Psoas muscle (tissue), 8 donors: ENCODE results near the gene BCL6B. TPM values are rescaled to one million over a fixed set of nuclear protein-coding genes. Genes with fewer than 3 reads are reported as not detected.
"Not testable (repeated sequence)": the region's sequence is repeated elsewhere in the genome, so short reads cannot be mapped to it uniquely, and the experiment has no call there.

Experiments used
- ATAC-seq, 4 donors: fragments of 200-7000 bp; cut with Tn5 transposase; one replicate each; pipeline ENCODE4 v1.9.1; 2020; ENCODE audit warnings: moderate library complexity in 3 of 4, mild to moderate bottlenecking in 2 of 4
- DNase-seq, 2 donors: peaks; one replicate each; pipeline ENCODE4 v3.0.0-alpha.2; 2020
- H3K27ac ChIP-seq: fragments of 200-600 bp; one replicate; pipeline ENCODE4 v1.8.0; 2022
- H3K27me3 ChIP-seq, 3 donors: fragments of 200-600 bp in 1 of 3; one replicate each; pipeline versions ENCODE4 v1.6.1 to v1.8.0; 2013 to 2022; ENCODE audit warnings: low read length in 2 of 3, mild to moderate bottlenecking in 2 of 3, moderate library complexity in 1 of 3; ENCODE audit not compliant: insufficient read depth in 3 of 3
- H3K36me3 ChIP-seq, 2 donors: fragments of 200-600 bp in 1 of 2; one replicate each; pipeline versions ENCODE4 v1.6.1 to v1.8.0; 2013 to 2022; ENCODE audit warnings: low read depth in 1 of 2, mild to moderate bottlenecking in 1 of 2, moderate library complexity in 1 of 2; ENCODE audit not compliant: insufficient read depth in 1 of 2
- H3K4me1 ChIP-seq: fragments of 200-600 bp; one replicate; pipeline ENCODE4 v1.8.0; 2022
- H3K4me3 ChIP-seq: fragments of 200-600 bp; one replicate; pipeline ENCODE4 v1.8.0; 2022; ENCODE audit warnings: mild to moderate bottlenecking
- H3K9me3 ChIP-seq: fragments of 200-600 bp; one replicate; pipeline ENCODE4 v1.8.0; 2022
- WGBS, 3 donors: extraction: QIAGEN DNeasy Blood & Tissue Kit; methylation state at CpG; one replicate each; pipeline versions ENCODE4 v1.1.6 to v1.1.7; 2013; 5-methylcytosine and 5-hydroxymethylcytosine counted together
- intact Hi-C, 2 donors: fragments of 100-400 bp; cut with DNase I; formaldehyde crosslinking; loops; one replicate each; pipeline versions ENCODE4 v1.11.0 to v1.14.2; 2022
- polyA plus RNA-seq, 3 donors: library from polyadenylated mRNA; stranded (reverse); fragments of 200-250 nt; gene quantifications; one replicate each; pipeline ENCODE4 v1.2.3, GENCODE V29; 2013
- total RNA-seq, 4 donors: library from RNA; stranded (reverse); fragmentation: NEBNext Ultra II Directional in 2 of 4; extraction: Animal tissue kit (Norgen Biotek cat#: 25700) in 2 of 4; gene quantifications; one replicate each; pipeline versions ENCODE4 v1.2.1 to v1.2.4, GENCODE V29; 2021 to 2023
- TF ChIP-seq, protein P1 (sequence below): fragments of 200-600 bp; IDR thresholded peaks from one replicate; pipeline ENCODE4 v1.8.0; 2022; ENCODE audit warnings: antibody characterized with exemption
- donor health status: healthy with polysubstance abuse.
- donor health status: DM: no; HTN: no; CAD: no; lungs with moderate emphysema.
- donor health status: Bipolar disorder and iron deficiency.
- donor health status: healthy.
- donor health status: DM: yes; HTN: yes; CAD: no.
- donor health status: DM: no; HTN: no; CAD: no.
- donor health status: DM: no; HTN: no; CAD: no.
- donor health status: DM: yes; HTN: yes; CAD: no.

The BCL6B gene
- total and polyA plus RNA-seq, 7 donors: 2.0 to 11.9 (median 6.1) TPM

DNA sequence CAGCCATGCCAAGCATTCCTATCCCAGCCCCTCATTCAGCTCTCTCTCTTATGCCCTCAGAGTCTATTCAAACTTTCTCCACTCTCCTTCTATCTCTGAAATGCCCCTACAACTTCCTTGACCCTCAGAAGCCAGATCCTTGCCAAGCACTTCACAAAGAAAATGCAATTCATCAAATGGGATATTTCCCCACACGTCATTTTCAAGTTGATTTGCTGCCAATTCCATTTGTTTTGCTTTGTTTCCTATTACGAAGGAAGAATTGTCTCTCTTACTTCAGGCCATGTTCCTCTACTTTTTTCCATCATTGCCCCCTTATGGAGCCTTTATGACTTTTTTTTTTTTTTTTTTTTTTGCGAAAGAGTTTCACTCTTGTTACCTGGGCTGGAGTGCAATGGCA lies 36.2 kb upstream of the BCL6B start:
- H3K27me3 ChIP-seq: no peaks in the 10 kb centered on the region
- no peak overlapping the region for H3K4me3 ChIP-seq
- WGBS, 3 donors: 44 to 55% (median 54%) methylated on average over 3 of the region's 3 CpGs
- TF ChIP-seq, protein P1, sequence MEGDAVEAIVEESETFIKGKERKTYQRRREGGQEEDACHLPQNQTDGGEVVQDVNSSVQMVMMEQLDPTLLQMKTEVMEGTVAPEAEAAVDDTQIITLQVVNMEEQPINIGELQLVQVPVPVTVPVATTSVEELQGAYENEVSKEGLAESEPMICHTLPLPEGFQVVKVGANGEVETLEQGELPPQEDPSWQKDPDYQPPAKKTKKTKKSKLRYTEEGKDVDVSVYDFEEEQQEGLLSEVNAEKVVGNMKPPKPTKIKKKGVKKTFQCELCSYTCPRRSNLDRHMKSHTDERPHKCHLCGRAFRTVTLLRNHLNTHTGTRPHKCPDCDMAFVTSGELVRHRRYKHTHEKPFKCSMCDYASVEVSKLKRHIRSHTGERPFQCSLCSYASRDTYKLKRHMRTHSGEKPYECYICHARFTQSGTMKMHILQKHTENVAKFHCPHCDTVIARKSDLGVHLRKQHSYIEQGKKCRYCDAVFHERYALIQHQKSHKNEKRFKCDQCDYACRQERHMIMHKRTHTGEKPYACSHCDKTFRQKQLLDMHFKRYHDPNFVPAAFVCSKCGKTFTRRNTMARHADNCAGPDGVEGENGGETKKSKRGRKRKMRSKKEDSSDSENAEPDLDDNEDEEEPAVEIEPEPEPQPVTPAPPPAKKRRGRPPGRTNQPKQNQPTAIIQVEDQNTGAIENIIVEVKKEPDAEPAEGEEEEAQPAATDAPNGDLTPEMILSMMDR: no peak
- no peak overlapping the region for H3K27ac ChIP-seq
- H3K4me1 ChIP-seq: no peaks in the 10 kb centered on the region
- ATAC-seq: no peak
- peaks cover 4% of the 10 kb centered on the region for H3K9me3 ChIP-seq
- DNase-seq: no peak
- H3K36me3 ChIP-seq: no peaks in the 10 kb centered on the region
- intact Hi-C loops: no loop called here

GRCh38 chr17:6989779-6990178 lies 33.1 kb upstream of the BCL6B start:
- no peak for DNase-seq
- Histone ChIP-seq H3K27me3 (no peaks in the 10 kb centered on the region), H3K4me1 (no peaks in the 10 kb centered on the region), H3K4me3 (no peak overlapping the region), H3K27ac (no peak overlapping the region), H3K36me3 (no peaks in the 10 kb centered on the region), H3K9me3 (peaks cover 4% of the 10 kb centered on the region)
- TF ChIP-seq, protein P1: no peak
- 81 to 89% (median 84%) methylated on average over 2 of the region's 2 CpGs for WGBS, 3 donors
- intact Hi-C loops: no loop called here
- ATAC-seq: no peak

DNA sequence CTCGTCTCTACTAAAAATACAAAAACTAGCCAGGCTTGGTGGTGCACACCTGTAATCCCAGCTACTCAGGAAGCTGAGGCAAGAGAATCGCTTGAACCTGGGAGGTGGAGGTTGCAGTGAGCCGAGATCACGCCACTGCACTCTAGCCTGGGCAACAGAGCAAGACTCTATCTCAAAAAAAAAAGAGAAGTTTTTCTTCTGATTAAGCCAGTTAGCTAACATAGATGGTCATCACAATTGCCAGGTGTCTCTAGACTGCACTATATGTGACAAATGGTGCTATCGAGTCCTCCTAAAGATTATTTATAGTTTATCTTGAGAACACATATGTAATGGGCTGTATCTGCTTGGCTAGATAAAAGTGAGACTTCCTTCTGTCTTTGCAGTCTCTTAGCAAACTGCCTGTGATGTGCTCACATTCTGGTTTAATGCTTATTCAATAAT lies 29.2 kb upstream of the BCL6B start:
- ATAC-seq, H3K36me3 ChIP-seq, H3K4me1 ChIP-seq, H3K27ac ChIP-seq, DNase-seq, H3K9me3 ChIP-seq, intact Hi-C loops, H3K4me3 ChIP-seq, H3K27me3 ChIP-seq: not testable (repeated sequence)
- WGBS, 3 donors: 81 to 90% (median 82%) methylated on average over 5 of the region's 5 CpGs

- Histone ChIP-seq H3K36me3 (peaks cover 0 to 6% of the 10 kb centered on the region in 2 donors), H3K4me3 (no peak overlapping the region), H3K27ac (no peak overlapping the region), H3K9me3 (peaks cover 4% of the 10 kb centered on the region), H3K27me3 (peaks cover 0 to 4% (median 0%) of the 10 kb centered on the region in 3 donors), H3K4me1 (no peaks in the 10 kb centered on the region)
- WGBS, 3 donors: 88 to 89% (median 89%) methylated on average over 10 of the region's 10 CpGs
- TF ChIP-seq, protein P1: no peak
- intact Hi-C loops: no loop called here
- DNase-seq: no peak
- no peak for ATAC-seq
Observed at GRCh38 chr17:6994118-6994598, 28.7 kb upstream of the BCL6B start.

- Histone ChIP-seq H3K4me1 (no peaks in the 10 kb centered on the region), H3K9me3 (no peaks in the 10 kb centered on the region), H3K36me3 (peaks cover 0 to 12% of the 10 kb centered on the region in 2 donors), H3K27ac (no peak overlapping the region), H3K27me3 (peaks cover 0 to 4% (median 0%) of the 10 kb centered on the region in 3 donors), H3K4me3 (no peak overlapping the region)
- TF ChIP-seq, protein P1: no peak
- DNase-seq (no peak), ATAC-seq (no peak)
- whole genome bisulfite sequencing, 3 donors: 90 to 94% (median 91%) methylated on average over 9 of the region's 9 CpGs
- intact Hi-C loops: no loop called here
Observed at GRCh38 chr17:6994666-6995256, 28.1 kb upstream of the BCL6B start.
